Right lobe of liver (tissue), 6 donors: Measurements from ENCODE around the gene RPTOR. TPM values are rescaled to one million over a fixed set of nuclear protein-coding genes. Genes with fewer than 3 reads are reported as not detected.

ENCODE experiments used
- ATAC-seq, 4 donors: fragments of 200-7000 bp; cut with Tn5 transposase; one replicate each; pipeline ENCODE4 v1.9.1; 2020; ENCODE audit warnings: mild to moderate bottlenecking in 4 of 4, moderate library complexity in 4 of 4
- DNase-seq, 3 donors: peaks; one replicate each; pipeline ENCODE4 v3.0.0-alpha.2; 2020
- H3K27ac ChIP-seq, 3 donors: fragments of 200-600 bp; one replicate each; pipeline ENCODE4 v1.8.0; 2022
- H3K27me3 ChIP-seq, 2 donors: fragments of 200-600 bp; one replicate each; pipeline ENCODE4 v1.8.0; 2022
- H3K36me3 ChIP-seq, 4 donors: fragments of 200-600 bp; sonication (generic) in 1 of 4; one replicate each; pipeline versions ENCODE4 v1.5.1 to v1.8.0; 2017 to 2022; ENCODE audit warnings: control low read depth in 1 of 4
- H3K4me1 ChIP-seq, 4 donors: fragments of 200-600 bp; sonication (generic) in 1 of 4; one replicate each; pipeline versions ENCODE4 v1.5.1 to v1.8.0; 2017 to 2022; ENCODE audit warnings: control low read depth in 1 of 4
- H3K4me3 ChIP-seq, 3 donors: fragments of 200-600 bp; one replicate each; pipeline ENCODE4 v1.8.0; 2022
- H3K9me3 ChIP-seq, 4 donors: fragments of 200-600 bp; sonication (generic) in 1 of 4; one replicate each; pipeline versions ENCODE4 v1.5.1 to v1.8.0; 2017 to 2022; ENCODE audit warnings: control low read depth in 1 of 4
- CTCF ChIP-seq, 4 donors: fragments of 200-600 bp in 3 of 4; fragments of 450-650 bp in 1 of 4; IDR thresholded peaks; one replicate each; pipeline versions ENCODE4 v1.5.1 to v1.8.0; 2016 to 2022; ENCODE audit warnings: antibody characterized with exemption in 4 of 4, mild to moderate bottlenecking in 2 of 4
- POLR2A ChIP-seq: fragments of 450-650 bp; IDR thresholded peaks from one replicate; pipeline ENCODE4 v1.6.1; 2017; ENCODE audit warnings: antibody characterized with exemption, mild to moderate bottlenecking
- WGBS: methylation state at CpG from one replicate; pipeline ENCODE4 v1.1.6; 2018; ENCODE audit warnings: low coverage, low lambda C conversion rate; ENCODE audit not compliant: insufficient coverage; ENCODE audit errors: missing lambda C conversion rate; 5-methylcytosine and 5-hydroxymethylcytosine counted together
- intact Hi-C, 2 donors: fragments of 100-400 bp; cut with DNase I; formaldehyde crosslinking; loops; one replicate each; pipeline versions ENCODE4 v1.11.2 to v1.14.1; 2022
- total RNA-seq, 6 experiments: library from RNA; depleted of rRNA in 2 of 6; stranded (reverse); fragments of >200 nt in 2 of 6; fragmentation: NEBNext Ultra II Directional in 3 of 6; extraction: Animal tissue kit (Norgen Biotek cat#: 25700) in 3 of 6; gene quantifications; one replicate each; pipeline versions ENCODE4 v1.1.0 to v1.2.4, GENCODE V29; 2016 to 2023
- donor health status: DM: no; HTN: yes; CAD: no.
- donor health status: DM: no; HTN: no; CAD: no.
- donor health status: DM: no; HTN: no; CAD: no.
- donor health status: DM: no; HTN: yes; CAD: no.
- donor health status: DM: no; HTN: yes; CAD: no.

RPTOR gene
- total RNA-seq, 6 experiments from 2014 or later, result 13.1 to 24.0 (median 15.5) TPM

- no peak for ATAC-seq
- DNase-seq, result no peak
- Histone ChIP-seq H3K27me3 (no peaks in the 10 kb centered on the region), H3K4me3 (no peak overlapping the region), H3K36me3 (no peaks in the 10 kb centered on the region), H3K27ac (no peak overlapping the region), H3K9me3 (no peaks in the 10 kb centered on the region), H3K4me1 (no peaks in the 10 kb centered on the region)
- no peak for TF ChIP-seq POLR2A
- no peak for TF ChIP-seq CTCF (IDR thresholded peaks at IDR 0.05)
- 90% methylated on average over 3 of the region's 4 CpGs for WGBS
- intact Hi-C loops, result no loop called here
Measured at GRCh38 chr17:80745183-80745582, 200.5 kb downstream of the RPTOR start.

GRCh38 chr17:80746262-80746935 lies 201.8 kb downstream of the RPTOR start:
- ATAC-seq (no peak), DNase-seq (no peak)
- Histone ChIP-seq H3K27ac (no peak overlapping the region), H3K27me3 (no peaks in the 10 kb centered on the region), H3K9me3 (no peaks in the 10 kb centered on the region), H3K36me3 (no peaks in the 10 kb centered on the region), H3K4me3 (no peak overlapping the region), H3K4me1 (no peaks in the 10 kb centered on the region)
- 76% methylated on average over 5 of the region's 23 CpGs for WGBS
- intact Hi-C loops, result no loop called here
- TF ChIP-seq CTCF (IDR thresholded peaks at IDR 0.05) (no peak), POLR2A (no peak)

- Histone ChIP-seq H3K4me3 (no peak overlapping the region), H3K4me1 (no peaks in the 10 kb centered on the region), H3K36me3 (no peaks in the 10 kb centered on the region), H3K9me3 (no peaks in the 10 kb centered on the region), H3K27me3 (no peaks in the 10 kb centered on the region), H3K27ac (no peak overlapping the region)
- DNase-seq (no peak), ATAC-seq (no peak)
- TF ChIP-seq CTCF (IDR thresholded peaks at IDR 0.05) (no peak), POLR2A (no peak)
- intact Hi-C loops, result no loop called here
- 90% methylated on average over 2 of the region's 9 CpGs for WGBS
Measured at GRCh38 chr17:80747469-80747868, 202.8 kb downstream of the RPTOR start.

- H3K27me3 ChIP-seq, result no peaks in the 10 kb centered on the region
- 100% methylated on average over 2 of the region's 3 CpGs for WGBS
- no peaks in the 10 kb centered on the region for H3K9me3 ChIP-seq
- no peak overlapping the region for H3K27ac ChIP-seq
- no peak for ATAC-seq
- DNase-seq, result no peak
- H3K4me1 ChIP-seq, result no peaks in the 10 kb centered on the region
- H3K4me3 ChIP-seq, result no peak overlapping the region
- TF ChIP-seq POLR2A (no peak), CTCF (IDR thresholded peaks at IDR 0.05) (no peak)
- intact Hi-C loops, result no loop called here
- no peaks in the 10 kb centered on the region for H3K36me3 ChIP-seq
Measured at GRCh38 chr17:80749611-80750010, 205.0 kb downstream of the RPTOR start.
